HG03378 (cell line): ENCODE data around the gene PDGFD.

Source experiments
- ATAC-seq: cut with Tn5 transposase; IDR thresholded peaks from one replicate; pipeline ENCODE4 v1.9.1; 2021; ENCODE audit warnings: mild to moderate bottlenecking, moderate library complexity; ENCODE audit not compliant: unreplicated experiment

Gene PDGFD

DNA sequence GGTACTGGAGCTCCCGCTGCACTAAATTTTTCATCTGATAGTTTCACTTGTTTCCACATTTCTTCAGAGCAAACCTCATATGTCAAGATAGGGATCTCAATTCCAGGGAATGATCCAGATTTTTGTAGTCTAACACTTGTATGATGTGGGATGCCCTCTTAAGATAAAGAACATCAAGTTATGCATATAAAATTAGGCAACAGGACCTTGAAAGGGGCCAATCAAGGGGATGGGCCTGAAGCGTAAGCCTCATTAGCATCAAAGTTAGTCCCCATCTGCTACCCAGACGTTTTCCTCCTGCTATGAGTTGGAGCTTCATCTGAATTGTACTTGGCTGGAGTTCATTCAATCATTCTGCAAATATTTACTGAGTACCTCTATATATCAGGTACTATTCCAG is 17.5 kb downstream of the PDGFD start:
- ATAC-seq: no peak

DNA sequence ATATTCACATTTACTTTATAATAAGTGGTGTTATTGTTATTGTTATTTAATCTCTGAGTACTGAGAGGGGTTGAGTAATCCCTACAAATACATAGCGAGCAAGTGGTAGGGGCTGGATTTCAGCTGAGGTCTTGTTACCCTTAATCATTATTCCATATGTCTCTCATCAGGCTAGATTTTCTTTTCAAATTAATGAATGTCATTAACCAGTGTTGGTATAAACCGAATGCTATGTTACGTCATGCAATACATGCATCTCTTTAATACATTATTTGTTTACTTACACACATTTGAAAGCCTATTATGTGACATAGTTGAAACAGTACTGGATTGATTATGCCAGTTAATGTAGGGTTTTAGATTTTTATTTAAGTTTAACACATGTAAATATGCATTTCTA is 18.9 kb downstream of the PDGFD start:
- no peak for ATAC-seq

DNA sequence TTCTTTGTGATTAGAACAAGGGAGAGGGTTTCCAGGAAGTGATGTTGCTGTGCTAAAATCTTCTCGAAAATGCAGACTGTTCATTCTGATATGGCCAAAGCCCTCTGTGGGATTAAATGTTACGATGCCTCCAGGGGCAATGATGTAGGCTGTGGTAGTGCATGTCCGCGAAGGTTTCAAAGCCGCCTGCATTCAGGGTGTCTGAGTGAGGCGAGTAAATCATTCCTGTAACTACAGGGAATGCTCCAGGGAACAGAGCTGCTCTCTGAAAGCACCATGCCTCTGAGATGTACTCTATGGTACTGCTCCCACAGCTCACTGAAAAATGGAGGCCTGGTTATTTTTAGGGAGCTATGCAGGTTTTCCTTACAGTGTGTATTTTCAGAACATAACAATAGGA is 21.2 kb downstream of the PDGFD start:
- no peak for ATAC-seq

DNA sequence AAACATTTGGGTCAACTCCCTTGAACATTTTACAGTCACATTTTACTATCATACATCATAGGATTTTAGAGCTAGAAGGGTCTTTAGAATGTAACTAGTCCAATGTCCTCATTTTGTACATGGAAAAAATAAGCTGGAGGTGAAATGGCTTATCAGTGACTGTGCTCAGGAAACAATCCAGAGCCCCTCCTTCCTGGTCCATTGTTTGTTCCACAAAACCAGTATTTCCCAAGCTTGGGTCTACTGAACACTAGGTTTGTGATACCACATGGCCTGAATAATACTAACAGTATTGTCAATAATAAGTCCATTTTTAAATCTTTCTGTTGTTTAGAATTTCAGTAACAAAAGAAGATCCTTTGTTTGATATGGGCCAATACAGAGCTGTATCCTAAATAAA is 27.1 kb downstream of the PDGFD start:
- no peak for ATAC-seq

DNA sequence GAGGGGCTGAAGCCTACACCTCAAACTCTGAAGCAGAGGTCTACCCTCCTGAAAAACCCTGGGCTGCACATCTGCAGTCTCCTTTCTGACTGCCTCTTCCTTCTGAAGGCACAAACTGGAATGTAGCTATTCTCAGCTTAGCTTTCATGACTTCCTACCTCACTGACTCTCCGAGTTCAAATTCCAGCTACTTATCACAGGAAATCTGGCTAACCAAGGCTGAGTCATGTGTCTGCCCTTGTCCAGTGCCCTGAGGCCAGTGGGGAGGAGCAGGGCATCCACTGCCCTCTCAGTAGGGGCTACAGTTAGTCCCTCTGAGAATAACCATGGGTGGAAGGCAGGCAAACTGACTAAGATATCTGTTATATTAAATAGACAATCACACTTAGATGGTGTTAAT is 29.2 kb downstream of the PDGFD start:
- no peak for ATAC-seq

DNA sequence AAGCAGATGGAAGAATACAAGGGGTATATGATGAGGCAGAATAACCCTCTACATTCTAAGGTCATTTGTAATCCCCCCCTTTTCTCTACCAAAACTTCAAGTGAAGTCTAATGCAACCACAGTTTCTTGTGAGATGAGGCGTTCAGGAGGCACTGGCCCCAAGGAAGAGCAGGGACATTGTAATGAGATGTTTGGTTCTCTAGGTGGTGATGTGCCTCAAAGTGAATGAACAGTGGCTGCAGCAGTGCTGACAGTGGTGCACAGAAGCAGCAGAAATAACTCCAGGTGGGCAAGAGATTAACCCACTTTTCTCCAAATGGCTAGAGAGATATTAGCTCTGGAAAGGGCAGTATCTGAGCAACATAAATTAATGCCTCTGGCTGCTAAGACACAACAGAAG is 33.8 kb downstream of the PDGFD start:
- ATAC-seq: no peak

DNA sequence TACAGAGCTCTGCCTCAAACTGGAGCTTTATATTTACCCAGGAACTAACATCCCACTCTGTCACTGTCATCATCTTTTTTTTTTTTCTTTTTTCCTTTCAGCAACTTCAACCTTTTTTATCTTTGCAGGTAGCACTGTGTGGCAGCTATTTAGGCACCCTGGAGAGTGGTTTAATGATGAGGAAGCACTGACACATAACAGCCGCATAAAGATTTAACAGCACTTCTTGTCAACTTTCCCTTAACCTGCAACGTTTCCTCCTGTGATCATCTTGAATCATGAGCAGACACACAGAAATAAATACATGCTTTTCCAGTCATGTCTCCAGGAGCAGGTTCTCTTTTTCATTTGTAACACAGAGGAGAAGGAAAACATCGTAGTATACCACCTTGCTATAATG is 34.8 kb downstream of the PDGFD start:
- ATAC-seq: no peak

DNA sequence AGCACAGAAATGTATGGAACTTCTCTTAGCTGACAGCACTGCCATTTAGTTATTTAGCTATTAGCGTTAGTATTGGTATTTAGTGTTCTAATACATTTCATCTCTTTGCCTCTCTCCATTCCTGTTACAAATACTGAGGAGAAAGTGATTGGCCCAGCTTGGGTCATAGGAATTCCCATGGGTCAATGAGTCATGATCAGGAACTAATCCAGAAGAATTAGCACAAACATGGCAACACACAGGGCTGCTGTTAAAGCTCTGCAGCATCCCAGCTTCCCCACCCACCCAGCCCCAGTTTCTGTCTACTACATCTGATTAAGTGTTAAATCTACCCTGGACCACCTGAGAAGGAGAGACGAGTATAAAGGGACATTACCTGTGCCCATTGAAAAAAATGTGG is 36.1 kb downstream of the PDGFD start:
- ATAC-seq: no peak

DNA sequence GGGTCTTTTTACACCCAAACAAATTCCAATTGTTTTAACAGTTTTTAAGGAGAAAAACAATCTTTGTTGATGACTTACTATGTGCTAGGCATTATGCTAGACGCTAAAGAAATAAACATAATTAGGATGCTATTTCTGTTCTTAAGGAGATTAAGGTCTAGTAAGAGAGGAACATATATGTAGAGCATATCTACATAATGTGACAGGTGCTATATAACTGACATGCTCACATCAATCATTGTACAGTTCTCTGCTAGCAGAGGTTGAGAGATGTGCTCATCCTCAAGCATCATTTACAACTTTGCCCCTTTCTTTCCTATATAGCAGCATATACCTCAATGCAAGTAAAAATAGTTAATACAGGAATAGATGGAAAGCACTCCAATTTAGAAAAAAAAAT is 37.5 kb downstream of the PDGFD start:
- ATAC-seq: no peak

DNA sequence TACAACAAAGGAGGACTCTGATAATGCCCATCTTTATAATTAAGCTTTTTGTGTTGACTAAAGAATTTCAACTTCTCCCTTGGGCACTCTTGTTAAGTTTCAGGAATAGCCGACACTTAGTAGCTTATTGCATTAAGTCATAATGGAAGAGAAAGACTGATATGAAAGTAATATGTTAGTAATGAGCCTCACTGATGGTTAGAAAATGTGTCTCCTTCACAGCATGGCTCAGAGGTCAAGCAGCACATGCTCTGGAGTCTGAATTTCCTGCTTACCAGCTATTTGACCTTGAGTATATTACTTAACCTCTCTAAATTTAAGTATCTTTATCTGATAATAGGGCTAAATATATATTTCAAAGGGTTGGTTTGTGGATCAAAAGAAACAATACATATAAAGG is 39.0 kb downstream of the PDGFD start:
- peak; percentile 75 for ATAC-seq

DNA sequence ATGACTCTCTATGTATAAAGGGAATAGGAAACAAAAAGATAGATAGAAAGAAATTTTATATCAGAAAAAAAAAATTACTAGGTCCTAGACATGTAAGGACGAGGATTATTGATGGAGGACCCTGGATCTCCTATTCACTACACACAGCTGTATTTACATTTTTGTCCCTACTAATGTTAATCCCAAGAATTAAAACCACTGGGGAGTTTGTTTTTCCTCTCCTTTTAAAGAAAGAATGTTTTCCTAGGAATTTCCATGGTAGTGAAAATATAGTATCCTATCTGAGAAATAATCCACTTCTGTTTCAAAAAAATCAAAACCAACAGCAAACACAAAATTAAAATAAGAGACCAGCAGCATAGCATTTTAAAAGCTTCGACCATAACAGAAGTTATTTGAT is 41.1 kb downstream of the PDGFD start:
- ATAC-seq: no peak

DNA sequence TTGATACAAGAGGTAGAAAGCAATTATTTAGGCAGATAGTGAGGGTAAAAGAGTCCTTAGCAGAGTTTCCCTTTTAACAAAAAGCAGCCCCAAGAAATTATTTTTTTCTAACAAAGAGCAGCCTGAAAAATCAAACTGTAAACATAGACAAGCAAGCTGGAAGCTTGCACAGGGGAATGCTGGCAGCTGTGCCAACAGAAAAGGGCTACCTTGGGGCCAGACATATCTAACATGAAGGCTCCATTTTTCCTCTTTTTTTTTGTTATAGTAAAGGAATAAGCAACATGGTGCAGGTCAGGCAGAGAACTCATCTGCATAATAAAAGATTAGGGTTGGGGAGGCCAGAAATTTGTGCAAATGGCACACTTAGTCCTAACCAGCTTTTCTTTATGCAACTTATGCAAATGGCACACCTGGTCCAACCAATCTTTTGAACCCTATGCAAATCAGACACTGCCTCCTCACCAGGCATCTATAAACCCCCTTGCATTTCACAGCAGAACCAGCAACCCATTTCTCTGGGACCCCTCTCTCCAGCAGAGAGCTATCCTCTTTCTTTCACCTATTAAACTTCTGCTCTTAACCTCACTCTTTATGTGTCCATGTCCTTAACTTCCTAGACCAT is 41.8 kb downstream of the PDGFD start:
- ATAC-seq: no peak

DNA sequence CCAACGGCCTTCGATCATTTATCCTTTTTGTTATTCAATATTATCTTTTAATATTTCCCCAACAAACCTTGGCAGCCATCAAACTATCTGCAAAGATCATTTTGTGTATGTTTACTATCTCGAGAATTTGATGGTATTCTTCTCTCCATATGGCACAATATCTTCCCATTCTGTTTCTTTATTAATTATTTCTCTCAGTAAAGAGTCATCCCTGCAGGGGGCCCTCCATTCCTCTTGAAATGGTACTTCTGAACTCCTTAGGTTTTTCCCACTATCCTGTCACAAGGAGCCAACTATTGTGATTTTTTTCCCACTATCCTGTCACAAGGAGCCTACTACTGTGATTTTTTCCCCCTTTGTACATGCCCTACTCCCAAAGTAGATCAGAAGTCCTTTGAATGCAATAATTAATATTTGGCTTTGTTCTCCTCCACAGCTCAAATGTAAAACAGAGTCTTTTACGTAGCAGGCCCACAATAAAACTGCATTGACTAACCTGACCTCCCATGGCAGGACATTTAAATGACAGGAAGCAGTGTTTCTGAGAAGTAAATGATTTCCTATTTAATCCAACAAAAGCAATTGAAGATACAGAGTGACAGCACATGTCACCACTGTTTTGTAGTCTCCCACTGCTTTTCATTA is 43.3 kb downstream of the PDGFD start:
- no peak for ATAC-seq

DNA sequence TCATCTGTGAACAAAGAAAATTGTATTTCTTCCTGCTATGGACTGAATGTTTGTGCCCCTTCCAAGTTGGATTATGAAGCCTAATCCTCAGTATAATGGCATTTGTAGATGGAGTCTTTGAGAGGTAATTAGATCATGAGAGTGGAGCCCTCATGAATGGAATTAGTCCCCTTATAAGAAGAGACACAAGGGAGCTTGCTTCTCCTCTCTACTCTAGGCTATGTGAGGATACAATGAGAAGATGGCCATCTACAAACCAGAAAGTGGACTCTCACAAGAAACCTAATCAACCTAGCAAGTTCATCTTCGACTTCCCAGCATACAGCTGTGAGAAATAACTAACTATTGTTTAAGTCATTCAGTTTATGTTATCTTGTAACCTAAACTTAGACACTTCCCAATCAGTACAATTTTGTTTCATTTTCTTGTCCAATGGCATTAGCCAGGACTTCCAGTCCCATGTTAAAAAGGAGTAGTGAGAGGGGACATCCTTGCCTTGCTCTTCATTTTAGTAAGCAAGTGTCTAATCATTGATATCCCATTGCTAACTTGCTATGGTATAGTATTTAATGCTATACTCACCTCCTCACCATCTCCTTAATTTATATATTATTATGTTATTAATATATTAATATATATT is 45.7 kb downstream of the PDGFD start:
- ATAC-seq: no peak

DNA sequence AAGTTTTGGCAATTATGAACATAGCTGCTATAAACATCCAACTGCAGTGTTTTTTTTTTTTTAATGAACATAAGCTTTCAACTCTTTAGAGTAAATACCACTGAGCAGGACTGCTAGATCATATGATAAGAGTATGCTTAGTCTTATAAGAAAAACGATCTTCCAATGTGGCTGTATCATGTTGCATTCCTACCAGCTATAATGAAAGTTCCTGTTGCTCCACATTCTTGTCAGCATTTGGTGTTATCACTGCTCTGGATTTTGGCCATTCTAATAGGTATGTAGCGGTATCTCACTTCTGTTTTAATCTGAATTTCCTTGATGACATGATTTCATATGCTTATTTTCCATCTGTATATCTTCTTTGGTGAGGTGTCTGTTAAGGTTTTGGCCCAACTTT is 50.4 kb downstream of the PDGFD start:
- no peak for ATAC-seq

DNA sequence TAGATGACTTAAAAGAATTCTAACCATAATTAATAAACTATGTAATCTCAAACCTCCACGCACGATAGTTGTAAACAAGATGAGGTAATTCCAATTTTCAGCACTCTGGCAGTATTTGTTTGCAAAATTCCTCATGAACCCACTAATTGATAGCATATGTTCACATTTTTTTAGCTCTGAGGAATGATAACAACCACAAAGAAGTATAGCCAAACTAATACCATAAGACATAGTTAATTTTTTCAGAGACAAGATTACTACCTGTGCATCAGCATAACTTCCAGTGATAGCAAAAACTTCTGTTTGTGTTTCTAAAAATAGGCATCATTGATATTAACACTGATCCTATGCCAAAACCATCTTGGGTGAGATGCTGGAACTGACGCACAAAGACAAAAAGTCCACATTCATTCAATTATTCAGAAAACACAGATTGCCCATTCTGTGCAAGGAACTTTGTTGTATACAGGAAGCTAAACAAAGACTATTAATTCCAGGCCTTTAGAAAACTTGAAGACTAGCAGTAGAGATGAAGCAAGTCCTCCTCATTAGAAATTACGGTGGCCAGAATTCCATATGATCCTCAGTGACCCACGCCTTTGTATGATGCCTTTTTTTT is 57.7 kb downstream of the PDGFD start:
- ATAC-seq: no peak

DNA sequence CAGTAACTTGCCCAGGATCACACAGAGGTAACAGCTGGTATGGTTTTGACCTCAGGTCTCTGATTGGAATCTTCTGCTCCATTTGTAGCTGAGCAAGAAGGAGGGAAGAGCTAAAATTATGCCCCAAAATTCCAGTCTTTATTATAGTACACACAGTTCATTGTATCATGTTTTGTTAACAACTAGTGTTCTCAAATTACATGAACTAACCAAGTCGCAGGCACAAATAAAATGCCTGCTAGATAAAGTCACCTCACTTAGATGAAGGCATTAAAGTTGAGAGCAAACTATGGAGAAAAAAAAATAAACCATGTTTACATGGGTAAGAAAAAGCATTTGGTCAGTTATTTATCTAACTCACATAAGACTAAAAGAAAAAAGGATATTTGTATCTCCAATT is 58.8 kb downstream of the PDGFD start:
- no peak for ATAC-seq

DNA sequence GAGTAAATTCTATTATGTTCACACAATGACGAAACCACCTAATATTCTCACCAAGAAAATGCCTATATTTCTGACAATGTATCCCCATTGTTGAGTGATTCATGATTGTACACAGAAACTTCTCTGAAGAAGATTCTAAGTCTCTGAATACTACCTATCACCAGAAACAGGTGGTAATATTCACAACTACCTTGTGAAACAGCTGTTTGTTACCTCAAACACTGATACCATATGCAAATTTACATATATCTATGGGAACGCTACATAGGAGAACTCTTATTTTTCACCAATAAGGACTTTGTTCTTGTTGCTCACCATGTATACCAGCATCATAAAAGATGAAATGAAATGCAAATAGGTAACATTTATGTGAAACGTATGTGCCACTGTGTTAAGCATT is 59.3 kb downstream of the PDGFD start:
- ATAC-seq: no peak

DNA sequence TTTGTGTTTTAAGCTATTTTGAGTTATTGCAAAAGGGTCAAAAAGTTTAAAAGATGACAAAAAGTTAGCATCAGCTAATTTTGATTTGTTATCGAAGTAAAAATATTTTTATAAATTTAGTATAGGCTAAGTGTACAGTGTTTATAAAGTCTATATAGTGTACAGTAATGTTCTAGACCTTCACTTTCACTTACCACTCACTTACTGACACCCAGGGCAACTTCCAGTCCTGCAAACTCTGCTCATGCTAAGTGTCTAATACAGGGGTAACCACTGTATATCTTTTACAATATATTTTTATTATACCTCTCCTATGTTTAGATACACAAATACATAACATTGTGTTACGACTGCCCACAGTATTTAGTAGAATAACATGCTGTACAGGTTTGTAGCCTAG is 59.7 kb downstream of the PDGFD start:
- no peak for ATAC-seq

DNA sequence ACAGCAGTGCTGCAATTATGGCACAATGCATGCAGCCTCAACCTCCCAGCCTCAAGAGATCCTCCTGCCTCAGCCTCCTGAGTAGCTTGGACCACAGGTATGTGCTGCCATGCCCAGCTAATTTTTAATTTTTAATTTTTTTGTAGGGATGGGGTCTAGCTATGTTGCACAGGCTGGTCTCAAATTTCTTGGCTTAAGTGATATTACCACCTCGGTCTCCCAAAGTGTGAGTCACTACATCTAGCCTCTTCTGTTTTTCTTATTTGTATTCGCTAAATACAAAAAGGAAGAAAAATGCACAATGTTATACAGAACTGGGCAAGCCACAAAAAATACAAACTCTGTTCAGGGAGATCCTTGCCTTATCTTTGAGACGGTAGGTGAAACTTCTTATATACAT is 65.4 kb downstream of the PDGFD start:
- ATAC-seq: no peak

DNA sequence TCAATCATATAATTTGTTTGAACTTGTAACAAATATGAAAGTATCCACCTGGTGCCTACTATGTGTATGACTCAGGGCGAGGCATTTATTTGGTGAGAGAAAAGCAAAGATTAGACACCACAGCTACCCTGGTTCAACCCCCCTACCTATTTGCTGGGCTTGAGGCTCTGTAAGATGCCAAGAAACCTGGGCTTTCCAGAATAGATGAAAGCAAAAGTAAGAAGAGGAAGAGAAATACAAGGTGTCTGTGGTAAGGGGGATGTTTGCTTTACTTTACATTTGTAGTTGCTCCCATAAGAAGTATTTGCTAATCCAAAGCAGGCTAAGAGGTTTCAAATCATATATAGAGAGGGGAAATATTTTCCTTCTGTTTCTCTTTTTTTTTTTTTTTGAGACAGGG is 65.8 kb downstream of the PDGFD start:
- ATAC-seq: no peak

DNA sequence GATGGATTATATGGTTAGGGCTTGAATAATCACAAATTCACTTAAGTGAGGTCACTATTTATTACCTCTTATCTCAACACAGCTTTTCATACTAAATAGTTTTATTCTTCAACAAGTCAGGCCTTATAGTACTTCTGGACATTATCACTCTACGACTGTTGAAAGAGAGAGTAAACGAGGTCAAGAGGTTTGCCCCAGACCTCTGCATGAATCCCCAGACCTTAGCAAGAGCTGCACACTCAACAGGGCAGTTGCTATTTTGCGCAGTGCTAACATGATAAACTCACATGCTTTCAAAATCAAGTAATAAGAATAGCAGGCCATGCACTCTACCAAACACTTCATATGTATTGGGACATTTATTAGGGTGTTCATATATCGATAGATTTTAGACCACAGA is 67.0 kb downstream of the PDGFD start:
- no peak for ATAC-seq
